ENCODE results near the gene RRM2. TPM values are rescaled to one million over a fixed set of nuclear protein-coding genes. Genes with fewer than 3 reads are reported as not detected.

Gene RRM2
- total RNA-seq, 1 donor from 2014 or later, result 2.1 TPM

- Histone ChIP-seq H3K4me1 (peaks cover 40% of the 10 kb centered on the region), H3K9me3 (replicated peaks) (no peaks in the 10 kb centered on the region), H3K36me3 (no peaks in the 10 kb centered on the region), H3K4me3 (peak overlapping the region; percentile 78), H3K27ac (replicated peaks) (peak overlapping the region; percentile 80), H3K27me3 (ENCODE audit: low read depth) (peaks cover 25% of the 10 kb centered on the region)
- TF ChIP-seq CTCF (IDR thresholded peaks at IDR 0.05; ENCODE audit: borderline replicate concordance), result no peak
- no peak for DNase-seq
- intact Hi-C loops (cut with micrococcal nuclease), result no loop called here
These were observed 1.5 kb upstream of the RRM2 start for GRCh38 chr2:10120877-10121574.

GRCh38 chr2:10123281-10123680, 742 bp downstream of the RRM2 start:
- H3K4me3 ChIP-seq, result peak overlapping the region; percentile 74
- no peak overlapping the region for H3K27ac ChIP-seq (replicated peaks)
- H3K4me1 ChIP-seq, result peaks cover 40% of the 10 kb centered on the region
- intact Hi-C loops (cut with micrococcal nuclease), result no loop called here
- H3K36me3 ChIP-seq, result no peaks in the 10 kb centered on the region
- DNase-seq, result no peak
- TF ChIP-seq CTCF (IDR thresholded peaks at IDR 0.05; ENCODE audit: borderline replicate concordance), result no peak
- H3K9me3 ChIP-seq (replicated peaks), result no peaks in the 10 kb centered on the region
- H3K27me3 ChIP-seq (ENCODE audit: low read depth), result peaks cover 25% of the 10 kb centered on the region

GRCh38 chr2:10124538-10125045, 2.1 kb downstream of the RRM2 start:
- H3K9me3 ChIP-seq (replicated peaks), result no peaks in the 10 kb centered on the region
- peak; percentile 79 for TF ChIP-seq CTCF (IDR thresholded peaks at IDR 0.05; ENCODE audit: borderline replicate concordance)
- DNase-seq, result no peak
- H3K4me3 ChIP-seq, result no peak overlapping the region
- H3K36me3 ChIP-seq, result no peaks in the 10 kb centered on the region
- peaks cover 40% of the 10 kb centered on the region for H3K4me1 ChIP-seq
- H3K27ac ChIP-seq (replicated peaks), result no peak overlapping the region
- intact Hi-C loops (cut with micrococcal nuclease), result loop anchor here (5.0 kb wide), 1 partner anchor 313 kb away; no protein-coding TSS in a partner anchor
- H3K27me3 ChIP-seq (ENCODE audit: low read depth), result peaks cover 25% of the 10 kb centered on the region

- Histone ChIP-seq H3K36me3 (no peaks in the 10 kb centered on the region), H3K4me1 (peaks cover 32% of the 10 kb centered on the region), H3K27me3 (ENCODE audit: low read depth) (peaks cover 25% of the 10 kb centered on the region), H3K9me3 (replicated peaks) (no peaks in the 10 kb centered on the region), H3K4me3 (no peak overlapping the region), H3K27ac (replicated peaks) (no peak overlapping the region)
- no peak for DNase-seq
- intact Hi-C loops (cut with micrococcal nuclease), result loop anchor here (5.0 kb wide), 1 partner anchor 311 kb away; no protein-coding TSS in a partner anchor
- no peak for TF ChIP-seq CTCF (IDR thresholded peaks at IDR 0.05; ENCODE audit: borderline replicate concordance)
These were observed 3.5 kb downstream of the RRM2 start for GRCh38 chr2:10125842-10126631.

- H3K27me3 ChIP-seq (ENCODE audit: low read depth), result peaks cover 25% of the 10 kb centered on the region
- no peaks in the 10 kb centered on the region for H3K36me3 ChIP-seq
- no peak overlapping the region for H3K4me3 ChIP-seq
- H3K27ac ChIP-seq (replicated peaks), result no peak overlapping the region
- no peaks in the 10 kb centered on the region for H3K9me3 ChIP-seq (replicated peaks)
- no peak for TF ChIP-seq CTCF (IDR thresholded peaks at IDR 0.05; ENCODE audit: borderline replicate concordance)
- intact Hi-C loops (cut with micrococcal nuclease), result loop anchor here (5.0 kb wide), 1 partner anchor 311 kb away; no protein-coding TSS in a partner anchor
- H3K4me1 ChIP-seq, result peaks cover 29% of the 10 kb centered on the region
- DNase-seq, result no peak
These were observed 4.1 kb downstream of the RRM2 start for GRCh38 chr2:10126632-10127026.
